ENCODE measurements around the gene TMEM184B.
"Not testable (repeated sequence)": the region's sequence is repeated elsewhere in the genome, so short reads cannot be mapped to it uniquely, and the experiment has no call there.

TMEM184B gene

DNA sequence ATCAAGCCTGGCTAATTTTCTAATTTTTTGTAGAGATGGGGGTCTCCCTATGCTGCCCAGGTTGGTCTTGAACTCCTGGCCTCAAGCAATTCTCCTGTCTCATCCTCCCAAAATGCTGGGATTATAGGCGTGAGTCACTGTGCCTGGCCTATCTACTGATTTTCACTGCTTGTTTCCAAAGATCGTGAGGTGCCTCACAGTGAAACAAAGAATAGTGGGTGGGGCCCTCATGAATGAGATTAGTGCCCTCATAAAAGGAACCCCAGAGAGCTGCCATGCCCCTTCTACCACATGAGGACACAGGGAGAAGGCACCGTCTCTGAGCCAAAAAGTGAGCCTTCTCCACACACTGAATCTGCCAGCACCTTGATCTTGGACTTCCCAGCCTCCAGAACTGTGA, 23.5 kb downstream of the TMEM184B start:
- DNase-seq (ENCODE audit: low spot score) = no peak

DNA sequence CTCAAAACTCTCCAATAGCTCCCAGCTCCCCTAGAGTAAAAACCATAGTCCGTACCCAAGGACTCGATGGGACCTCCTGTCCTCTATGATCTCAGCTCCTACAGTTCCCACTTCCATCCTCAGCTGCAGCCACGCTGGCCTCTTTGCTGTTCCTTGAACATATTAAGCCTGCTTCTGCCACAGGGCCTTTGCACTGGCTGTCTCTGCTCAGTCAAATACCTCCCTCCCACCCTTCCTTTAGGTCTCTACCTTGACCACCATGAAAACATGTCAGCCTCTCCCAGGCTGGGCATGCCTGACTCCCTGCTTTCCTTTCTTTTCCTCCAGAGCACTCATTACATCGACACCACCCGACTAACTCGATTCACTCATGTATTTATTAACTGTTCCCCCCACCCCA, 24.5 kb downstream of the TMEM184B start:
- no peak for DNase-seq (ENCODE audit: low spot score)

DNA sequence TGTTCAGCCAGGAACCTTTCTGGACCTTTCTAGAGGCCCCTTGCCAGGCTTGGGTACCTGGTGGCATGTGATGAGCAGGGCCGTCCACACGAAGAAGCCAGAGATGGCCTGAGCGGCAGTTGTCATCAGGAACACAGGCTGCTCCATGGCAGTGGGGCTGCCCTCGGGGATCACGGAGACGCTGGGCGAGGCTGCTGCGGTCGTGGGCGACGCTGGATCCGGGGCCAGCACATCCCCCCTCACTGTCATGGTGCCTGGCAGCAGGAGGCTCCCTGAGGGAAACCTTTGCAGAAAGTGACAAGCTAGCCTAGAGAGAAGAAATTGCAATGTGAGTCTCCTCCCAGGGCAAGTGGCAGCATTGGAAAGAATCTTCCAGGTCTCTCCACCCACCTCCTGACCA, 25.1 kb downstream of the TMEM184B start:
- DNase-seq (ENCODE audit: low spot score) = no peak

DNA sequence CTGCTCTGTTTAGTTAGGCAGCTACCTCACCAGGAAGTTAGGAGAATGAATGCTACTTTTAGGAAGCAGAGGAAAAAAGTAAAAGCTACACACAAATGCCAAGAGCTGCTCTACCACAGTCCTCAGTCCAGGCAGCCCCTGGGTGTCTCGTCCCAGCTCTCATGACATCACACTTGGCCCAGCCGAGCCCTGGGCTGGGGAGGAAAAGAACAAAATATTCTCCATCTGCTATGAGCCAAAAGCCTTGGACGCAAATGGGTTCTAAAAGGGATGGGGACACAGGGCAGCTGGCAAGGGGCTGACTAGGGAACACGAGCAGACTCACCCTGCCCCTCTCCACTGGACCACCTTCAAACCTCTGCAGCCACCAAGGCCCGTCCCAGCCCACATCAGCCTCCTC, 26.1 kb downstream of the TMEM184B start:
- DNase-seq (ENCODE audit: low spot score) = no peak

DNA sequence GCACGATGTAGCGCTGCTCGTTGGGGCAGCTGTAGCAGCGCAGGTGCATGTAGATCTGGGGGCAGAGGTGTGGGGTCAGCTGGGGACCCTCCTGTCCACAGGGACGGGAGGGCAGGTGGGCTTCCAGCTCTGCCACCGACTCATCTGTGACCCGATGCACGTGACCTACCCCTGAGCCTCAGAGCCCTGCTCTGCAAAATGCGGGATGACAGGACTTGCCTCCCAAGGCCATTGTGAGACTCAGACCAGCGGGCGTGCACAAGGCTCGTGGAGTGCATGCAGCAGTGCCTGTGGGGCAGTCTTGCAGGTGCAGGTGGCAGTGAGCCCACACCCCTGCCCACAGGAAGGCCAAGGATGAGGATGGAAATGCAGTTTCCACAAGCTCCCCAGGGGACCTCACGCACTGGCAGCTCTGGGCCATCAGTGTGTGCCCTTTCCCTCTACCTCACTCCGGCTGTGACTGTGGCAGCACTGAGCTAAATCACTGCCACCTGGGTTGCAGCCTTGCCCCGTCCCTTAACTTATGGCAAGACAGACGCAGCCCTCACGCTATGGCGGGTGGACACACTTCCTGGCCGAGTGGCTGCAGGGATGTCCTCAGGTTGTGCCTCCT, 26.7 kb downstream of the TMEM184B start:
- no peak for DNase-seq (ENCODE audit: low spot score)

DNA sequence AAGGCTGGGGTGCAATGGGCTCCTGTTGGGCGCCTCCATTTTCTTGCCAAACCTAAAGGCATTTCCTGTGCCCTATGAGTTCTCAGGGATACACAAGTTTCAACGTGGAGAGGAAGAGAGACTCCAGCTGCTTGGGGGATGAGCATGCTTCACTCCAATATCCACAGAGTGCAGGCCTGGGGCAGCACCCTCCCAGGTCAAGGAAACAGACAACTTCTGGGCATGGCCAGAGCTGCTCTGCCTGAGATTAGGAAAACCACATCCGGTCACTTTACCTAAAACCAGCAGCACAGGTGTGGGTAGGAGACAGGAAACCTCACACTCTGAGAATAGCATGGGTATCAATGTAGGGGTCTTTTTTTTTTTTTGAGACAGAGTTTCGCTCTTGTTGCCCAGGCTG, 28.7 kb downstream of the TMEM184B start:
- DNase-seq (ENCODE audit: low spot score) = no peak

DNA sequence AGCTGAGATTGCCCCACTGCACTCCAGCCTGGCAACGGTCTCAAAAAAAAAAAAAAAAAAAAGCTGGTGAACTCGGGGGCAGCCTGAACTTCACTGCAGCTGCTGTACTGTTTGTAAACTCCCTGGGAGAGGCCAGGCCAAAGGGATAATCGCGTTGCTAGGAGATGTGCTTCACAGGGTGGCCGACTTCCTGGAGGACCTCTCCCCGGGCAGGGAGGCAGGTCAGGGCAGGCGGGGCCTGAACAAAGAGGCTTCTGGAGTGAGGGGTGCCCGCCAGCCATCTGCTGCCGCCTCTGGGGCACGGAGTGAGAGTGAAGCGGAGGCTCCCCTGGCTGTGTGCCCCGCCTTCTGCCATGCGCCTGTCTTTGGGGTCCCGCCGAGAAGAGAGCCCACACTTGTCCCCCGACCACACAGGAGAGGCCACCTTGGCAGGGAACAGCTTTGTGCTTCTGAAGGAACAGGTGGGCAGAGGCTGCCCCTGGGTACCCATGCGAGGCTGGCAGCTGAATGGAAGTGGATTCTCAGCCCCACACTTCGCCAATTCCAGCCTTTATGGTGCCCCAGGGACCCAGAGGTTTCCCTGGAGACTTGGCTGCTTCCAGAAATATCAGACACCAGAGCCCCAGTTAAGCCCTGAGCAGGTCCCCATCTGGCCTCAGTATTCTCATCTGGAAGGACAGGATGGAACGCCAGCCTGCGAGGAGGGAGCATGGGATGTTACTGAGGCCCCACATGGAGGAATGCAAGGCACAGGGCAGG, 29.6 kb downstream of the TMEM184B start:
- DNase-seq (ENCODE audit: low spot score) = peak; percentile 56

DNA sequence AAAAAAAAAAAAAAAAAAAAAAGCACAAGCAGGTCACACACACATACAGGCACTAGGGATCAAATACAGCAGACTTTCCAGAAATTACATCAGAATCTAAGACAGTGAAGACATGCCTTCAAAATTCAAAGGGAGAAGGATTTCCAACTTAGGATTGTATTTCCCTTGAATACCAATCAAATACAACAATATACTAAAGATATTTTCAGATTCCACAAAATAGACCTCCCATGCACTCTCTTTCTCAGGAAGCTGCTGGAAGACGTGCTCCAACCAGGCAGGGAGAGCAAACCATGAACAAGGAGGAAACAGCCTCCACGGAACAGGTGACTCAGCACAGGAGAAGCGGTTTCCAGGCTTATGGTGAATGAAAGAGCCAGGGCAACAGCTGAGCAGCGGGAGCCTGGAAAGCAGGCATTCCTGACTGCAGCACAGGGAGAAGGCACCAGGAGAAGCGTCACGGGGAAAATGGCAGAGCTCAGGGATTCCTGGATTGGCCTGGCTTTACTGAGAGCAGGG, 32.0 kb downstream of the TMEM184B start:
- peak; percentile 54 for DNase-seq (ENCODE audit: low spot score)

DNA sequence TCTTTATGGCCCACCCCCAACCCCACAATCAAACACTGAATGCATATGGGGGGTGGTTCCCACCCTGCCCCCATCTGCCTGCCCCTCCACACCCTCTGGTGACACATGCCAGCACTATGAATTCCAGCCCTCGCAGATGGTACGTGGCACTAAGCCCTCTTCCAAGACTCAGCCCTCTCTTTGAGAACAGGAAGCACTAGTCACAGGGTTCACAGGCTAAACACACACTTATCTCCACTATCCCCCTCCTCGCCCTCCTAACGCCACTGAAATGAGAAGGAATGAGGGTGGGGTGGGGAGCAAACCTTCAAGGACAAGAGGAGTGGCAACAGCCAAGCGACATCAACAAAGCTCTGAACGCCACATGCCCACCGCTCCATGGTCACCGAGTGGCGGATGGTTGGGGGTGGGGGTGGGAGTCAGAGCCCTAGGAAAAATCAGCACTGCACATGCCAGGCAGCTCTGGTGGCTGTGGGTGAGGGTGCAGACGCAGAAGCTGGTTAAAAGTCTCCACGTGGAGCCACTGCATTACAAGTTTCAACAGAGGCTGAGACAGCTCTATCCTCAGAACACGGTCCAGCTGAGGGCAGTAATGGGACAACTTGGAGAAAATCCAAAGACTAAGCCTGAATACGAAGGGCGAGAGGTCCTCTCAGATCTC, 33.6 kb downstream of the TMEM184B start:
- peak; percentile 92 for DNase-seq (ENCODE audit: low spot score)

DNA sequence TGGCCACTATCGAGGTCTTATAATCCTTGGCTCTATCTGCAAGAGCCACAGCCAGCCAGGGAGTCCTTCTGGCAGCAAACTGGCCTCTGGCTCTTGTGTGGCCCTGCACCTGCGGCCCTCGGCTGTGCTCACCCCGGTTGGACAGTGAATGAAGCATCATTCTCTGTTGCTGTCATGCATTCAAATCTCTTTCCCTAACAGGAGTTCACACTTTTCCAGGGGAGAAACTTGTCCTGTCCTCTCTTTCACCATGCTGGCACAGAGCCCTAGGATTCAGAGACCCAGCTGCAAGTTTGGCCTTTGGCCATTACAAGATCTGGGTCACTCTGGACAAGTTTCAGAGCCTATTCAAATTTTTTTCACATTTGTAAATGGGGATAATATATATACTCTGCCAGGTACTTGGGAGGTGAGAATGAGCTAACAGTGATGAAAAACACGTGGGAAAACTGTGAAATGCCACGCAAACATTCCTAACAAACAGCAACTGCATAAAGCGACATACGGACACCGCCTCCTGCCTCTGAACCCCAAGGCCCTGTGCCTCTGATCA, 34.2 kb downstream of the TMEM184B start:
- DNase-seq (ENCODE audit: low spot score) = peak; percentile 63

DNA sequence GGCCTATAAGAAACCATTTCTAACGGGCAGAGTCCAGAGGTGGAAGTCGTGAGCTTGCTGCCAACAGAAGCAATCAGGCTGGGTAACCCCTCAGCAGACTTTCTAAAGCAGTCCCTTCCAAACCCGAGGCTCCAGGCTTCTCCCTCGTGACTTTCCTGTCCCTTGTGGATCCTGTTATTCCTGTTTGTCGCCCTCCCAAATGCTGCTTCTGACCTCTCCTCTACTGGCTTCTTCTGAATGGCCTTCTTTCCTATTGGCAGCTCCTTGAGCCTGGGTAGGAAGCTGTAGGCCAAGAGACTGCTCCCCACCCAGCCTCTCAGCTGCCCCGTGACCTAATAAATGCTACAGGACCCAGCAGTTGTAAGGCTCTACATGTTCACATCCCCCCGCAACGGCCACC, 36.0 kb downstream of the TMEM184B start:
- no peak for DNase-seq (ENCODE audit: low spot score)

DNA sequence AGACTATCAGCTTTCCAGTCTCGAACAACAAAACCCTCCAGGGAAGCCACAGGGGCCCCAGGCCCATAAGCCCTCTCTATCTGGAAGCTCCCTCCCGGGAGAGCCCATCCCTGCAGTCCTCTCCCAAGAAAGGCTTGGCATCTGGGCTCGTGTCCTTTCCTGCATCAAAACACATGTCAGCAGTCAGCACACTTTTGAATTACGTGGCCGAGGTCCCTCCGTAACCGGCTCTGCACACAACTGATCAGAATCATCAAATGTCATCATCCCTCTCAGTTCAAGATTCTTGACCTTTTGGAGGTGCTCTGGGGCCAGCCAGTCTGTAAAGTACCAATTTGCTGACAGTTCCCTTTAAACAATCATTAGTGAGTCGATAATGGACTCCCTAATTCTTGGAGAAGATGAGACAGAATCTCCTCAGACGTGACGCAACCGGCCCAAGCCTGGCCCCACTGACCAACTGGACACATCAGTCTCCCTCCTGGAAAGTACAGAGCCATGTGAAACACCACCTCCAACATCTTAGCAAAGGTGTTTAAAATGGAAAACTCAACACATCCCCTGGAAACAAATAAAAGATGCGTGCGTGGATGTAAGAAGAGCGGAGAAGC, 37.5 kb downstream of the TMEM184B start:
- no peak for DNase-seq (ENCODE audit: low spot score)

DNA sequence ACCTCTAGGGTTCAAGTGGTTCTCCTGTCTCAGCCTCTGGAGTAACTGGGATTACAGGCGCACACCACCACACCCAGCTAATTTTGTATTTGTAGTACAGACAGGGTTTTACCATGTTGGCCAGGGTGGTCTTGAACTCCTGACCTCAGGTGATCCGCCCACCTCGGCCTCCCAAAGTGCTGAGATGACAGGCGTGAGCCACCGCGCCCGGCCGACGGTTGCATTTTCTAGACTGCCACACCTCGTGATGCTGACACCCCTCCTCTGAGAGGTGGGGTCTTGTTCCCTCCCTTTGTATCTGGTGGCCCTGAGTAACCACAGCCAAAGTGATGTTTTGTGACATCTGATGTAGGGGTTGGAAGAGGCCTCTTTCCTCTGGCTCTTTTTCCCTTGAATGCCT, 39.0 kb downstream of the TMEM184B start:
- not testable (repeated sequence) for DNase-seq (ENCODE audit: low spot score)

DNA sequence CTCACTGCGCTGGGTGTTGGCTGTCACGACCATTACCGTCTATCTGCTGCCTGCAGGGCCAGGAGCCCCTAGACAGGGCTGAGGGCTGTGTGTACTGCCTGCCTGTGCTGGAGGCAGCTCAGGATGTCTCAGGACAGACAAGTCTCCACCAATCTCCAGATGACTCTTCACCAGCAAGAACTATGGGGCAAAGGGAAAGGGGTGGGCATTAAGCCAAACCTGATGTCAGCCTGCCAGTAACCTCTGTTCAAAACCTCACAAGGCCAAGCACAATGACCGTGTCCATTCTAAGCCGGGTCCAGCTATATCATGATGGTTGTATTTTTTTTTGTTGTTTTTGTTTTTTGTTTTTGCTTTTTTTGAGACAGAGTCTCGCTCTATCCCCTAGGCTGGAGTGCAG, 39.4 kb downstream of the TMEM184B start:
- DNase-seq (ENCODE audit: low spot score) = no peak

DNA sequence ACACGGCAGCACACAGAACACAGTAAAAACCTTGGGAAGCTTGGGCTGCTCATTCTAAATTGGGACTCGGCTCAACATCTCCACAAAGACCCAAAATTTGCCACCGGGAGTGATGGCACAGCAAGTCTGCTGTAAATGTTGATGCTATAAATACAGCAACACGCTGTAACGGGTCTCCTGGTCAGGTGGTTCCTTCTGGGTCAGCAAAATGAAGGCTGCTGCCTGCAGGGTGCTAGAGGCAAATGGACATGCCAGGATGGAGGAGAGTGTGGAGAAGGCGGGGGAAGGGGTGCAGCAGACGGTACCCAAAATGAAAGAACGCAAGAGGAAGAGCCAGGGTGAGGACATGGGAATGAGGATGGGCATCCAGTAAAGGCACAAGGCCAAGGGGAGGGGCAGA, 40.6 kb downstream of the TMEM184B start:
- no peak for DNase-seq (ENCODE audit: low spot score)

DNA sequence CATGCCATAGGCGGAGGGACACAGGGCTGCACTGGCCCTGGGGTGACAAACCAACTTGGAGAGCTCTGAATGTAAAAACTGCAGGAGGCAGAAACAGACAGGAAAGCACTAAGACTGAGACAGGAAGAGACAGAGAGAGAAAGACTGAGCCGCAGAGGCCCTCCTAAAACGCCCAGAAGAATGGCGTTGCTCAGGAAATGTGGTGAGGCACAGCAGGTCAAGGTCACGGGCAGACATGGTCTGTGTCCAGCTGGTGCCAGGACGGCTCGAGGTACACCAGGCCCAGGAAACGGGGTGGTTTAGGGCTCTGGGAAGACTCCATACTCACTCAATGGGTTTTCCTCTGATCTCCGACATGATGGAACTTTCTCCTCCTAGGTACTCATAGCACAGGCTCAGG, 41.9 kb downstream of the TMEM184B start:
- no peak for DNase-seq (ENCODE audit: low spot score)

DNA sequence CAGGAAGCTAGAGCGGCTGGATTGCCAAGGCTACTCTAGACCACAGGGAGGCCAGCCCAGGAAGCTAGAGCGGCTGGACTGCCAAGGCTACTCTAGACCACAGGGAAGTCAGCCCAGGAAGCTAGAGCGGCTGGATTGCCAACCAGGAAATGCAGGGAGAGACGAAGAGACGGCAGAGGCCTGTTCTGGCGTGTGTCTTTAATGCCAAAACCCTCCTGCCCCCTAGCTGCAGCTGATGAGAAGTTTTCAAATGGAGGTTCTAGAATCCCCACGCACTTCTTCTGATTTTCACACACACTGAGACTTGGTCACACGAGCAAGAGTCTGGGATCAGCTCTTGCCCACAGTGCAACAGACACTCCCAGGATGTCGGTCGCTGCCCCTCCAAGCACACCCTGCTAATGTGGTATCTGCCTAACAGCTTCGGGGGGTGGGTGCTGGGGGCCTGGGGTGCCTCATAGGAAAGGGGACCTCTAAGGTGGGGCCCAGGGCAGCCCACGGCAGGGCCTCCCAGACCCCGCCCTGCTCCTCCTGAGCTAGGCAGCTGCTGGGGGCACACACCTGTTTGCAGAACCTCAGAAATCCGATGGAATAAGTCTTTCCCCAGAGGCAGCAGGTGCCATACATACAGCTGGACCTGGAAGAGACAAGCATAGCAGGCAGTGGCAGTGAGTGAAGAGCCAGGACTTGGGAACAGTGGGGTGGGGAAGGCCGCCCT, 42.5 kb downstream of the TMEM184B start:
- no peak for DNase-seq (ENCODE audit: low spot score)

DNA sequence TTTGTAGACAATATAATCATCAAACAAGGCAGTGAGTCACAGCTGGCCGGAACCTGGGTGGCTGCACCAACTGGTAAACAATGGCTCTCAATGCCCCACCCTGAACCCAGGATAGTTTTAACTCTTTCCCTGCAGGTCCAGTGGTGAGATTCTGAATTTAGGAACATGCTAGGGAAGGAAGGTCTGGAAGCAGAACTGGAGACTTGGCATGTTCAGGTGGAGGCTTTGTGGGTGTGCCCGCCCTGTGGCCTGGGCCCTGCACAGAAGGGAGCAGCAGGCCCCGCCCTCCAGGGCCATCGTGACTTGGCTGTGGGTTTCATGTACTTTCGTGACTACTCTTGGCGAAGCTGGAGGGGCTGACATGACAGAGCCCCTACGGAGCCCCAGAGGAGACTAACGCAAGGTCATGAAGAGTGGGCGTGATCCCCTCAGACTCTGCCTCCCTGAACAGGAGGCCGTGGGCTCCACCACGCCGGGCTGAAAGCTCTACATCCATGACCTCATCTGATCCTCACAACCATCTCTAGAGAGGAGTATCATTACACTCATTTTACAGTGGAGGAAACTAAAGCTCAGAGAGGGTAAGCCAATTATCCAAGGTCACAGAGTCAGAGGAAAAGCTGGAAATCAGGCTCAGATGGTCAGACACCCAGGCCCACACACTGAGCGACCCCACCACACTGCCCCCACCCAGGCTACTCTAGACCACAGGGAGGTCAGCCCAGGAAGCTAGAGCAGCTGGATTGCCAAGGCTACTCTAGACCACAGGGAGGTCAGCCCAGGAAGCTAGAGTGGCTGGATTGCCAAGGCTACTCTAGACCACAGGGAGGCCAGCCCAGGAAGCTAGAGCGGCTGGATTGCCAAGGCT, 43.7 kb downstream of the TMEM184B start:
- DNase-seq (ENCODE audit: low spot score) = peak; percentile 59

DNA sequence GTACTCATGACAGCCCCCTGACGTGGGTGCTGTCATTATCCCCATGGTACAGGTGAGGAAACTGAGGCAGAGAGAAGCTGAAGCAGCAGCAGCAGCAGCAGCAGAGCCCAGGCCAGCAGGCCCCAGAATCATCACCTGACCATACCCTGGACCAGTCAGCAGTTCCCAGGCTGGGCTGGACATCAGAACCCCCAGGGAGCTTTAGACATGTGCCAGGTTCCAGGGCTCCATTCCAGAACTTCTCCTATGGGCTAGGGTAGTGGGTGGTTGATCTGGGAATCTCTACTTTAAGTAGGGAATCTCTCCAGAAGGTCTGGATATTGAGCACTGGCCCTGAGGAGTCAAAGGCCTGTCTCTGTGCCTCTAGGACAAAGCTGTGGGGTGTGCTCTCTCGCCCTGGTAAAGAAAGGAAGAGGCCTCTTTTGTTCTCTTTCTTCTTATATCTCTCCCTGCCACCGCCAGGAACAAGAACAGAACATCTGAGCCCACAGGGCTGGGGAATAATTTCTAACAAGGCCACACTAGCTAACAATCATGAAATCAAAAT, 44.4 kb downstream of the TMEM184B start:
- no peak for DNase-seq (ENCODE audit: low spot score)

DNA sequence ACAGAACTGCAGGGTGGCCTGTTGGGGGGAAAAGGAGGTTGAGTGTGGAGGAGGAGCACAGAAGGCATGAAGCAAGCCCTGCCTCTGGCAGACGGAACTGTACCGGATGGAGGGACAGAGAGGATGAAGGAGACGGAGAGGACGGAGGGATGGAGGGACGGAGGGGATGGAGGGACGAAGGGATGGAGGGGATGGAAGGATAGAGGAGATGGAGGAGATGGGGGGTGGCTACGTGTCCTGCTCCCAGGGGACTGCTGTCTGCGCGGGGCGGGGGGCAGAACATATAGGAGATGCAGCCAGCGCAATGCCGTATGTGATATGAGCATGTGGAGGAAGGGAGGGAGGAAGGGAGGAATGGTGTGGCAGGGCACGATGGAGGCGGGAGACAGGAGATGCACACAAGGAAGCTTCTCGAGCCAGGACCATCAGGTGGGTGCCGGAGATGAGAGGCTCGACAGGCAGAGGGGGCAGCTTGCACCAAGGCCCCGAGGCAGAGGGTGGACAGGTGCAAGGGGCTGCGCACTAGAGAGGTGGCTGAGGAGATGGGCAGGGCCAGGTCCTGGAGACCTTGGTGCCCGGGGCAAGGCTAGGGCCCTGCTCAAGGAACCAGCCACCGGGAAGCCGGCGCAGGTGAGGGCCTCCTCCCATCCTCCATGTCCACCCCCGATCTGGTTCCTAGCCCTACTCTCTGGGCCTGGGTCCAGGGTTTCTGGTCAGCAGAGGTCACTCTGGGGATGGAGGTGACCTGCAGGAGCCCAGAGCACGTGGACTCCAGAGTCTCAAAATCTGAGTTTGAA, 45.8 kb downstream of the TMEM184B start:
- DNase-seq (ENCODE audit: low spot score) = no peak

Data from AG08396 (cell line).